K562 (cell line): ENCODE measurements around the gene TEX50. TPM values are rescaled to one million over a fixed set of nuclear protein-coding genes. Genes with fewer than 3 reads are reported as not detected.

Source experiments
- GATA2 ChIP-seq: sonication (generic); formaldehyde crosslinking; IDR thresholded peaks from 2 replicates; pipeline ENCODE4 v1.4.0; 2020; ENCODE audit warnings: mild to moderate bottlenecking, missing genetic modification reagents
- KLF10 ChIP-seq: fragments of 250-450 bp; sonication (Bioruptor Pico); IDR thresholded peaks from 2 replicates; pipeline ENCODE4 v1.6.1; 2021; ENCODE audit warnings: matching md5 sums
- MGA ChIP-seq: fragments of 450-650 bp; IDR thresholded peaks from 2 replicates; pipeline ENCODE4 v1.6.1; 2016; ENCODE audit warnings: mild to moderate bottlenecking, moderate library complexity
- MITF ChIP-seq: IDR thresholded peaks from 2 replicates; pipeline ENCODE4 v1.6.1; 2014; ENCODE audit warnings: antibody characterized with exemption
- MYC ChIP-seq, 2 experiments: fragments of 250-450 bp in 1 of 2; sonication (Bioruptor Pico) in 1 of 2; IDR thresholded peaks; 2 replicates each; pipeline versions ENCODE4 v1.5.1 to v1.6.1; 2012 to 2021; ENCODE audit warnings: low read depth in 2 of 2, borderline replicate concordance in 1 of 2, improper control_type of control experiment in 1 of 2, low read length in 1 of 2, mild to moderate bottlenecking in 1 of 2, moderate library complexity in 1 of 2
- POLR3G ChIP-seq: IDR thresholded peaks from 2 replicates; pipeline ENCODE4 v1.6.1; 2011; ENCODE audit not compliant: insufficient read length, insufficient replicate concordance; ENCODE audit errors: extremely low read depth
- RFX5 ChIP-seq: IDR thresholded peaks from 2 replicates; pipeline ENCODE4 v1.6.1; 2011; ENCODE audit warnings: low read depth, mild to moderate bottlenecking, improper control_type of control experiment, low read length
- SMARCA4 ChIP-seq: fragments of 450-650 bp; IDR thresholded peaks from 2 replicates; pipeline ENCODE4 v1.6.1; 2016
- SOX6 ChIP-seq: fragments of 450-650 bp; IDR thresholded peaks from 2 replicates; pipeline ENCODE4 v1.6.1; 2014; ENCODE audit warnings: mild to moderate bottlenecking
- TRIM24 ChIP-seq, 2 experiments: fragments of 450-650 bp; IDR thresholded peaks; 2 replicates each; pipeline ENCODE4 v1.6.1; 2016
- XRCC4 ChIP-seq: IDR thresholded peaks from one replicate; pipeline ENCODE4 v1.6.1; 2011; ENCODE audit not compliant: insufficient read depth, insufficient read length; ENCODE audit errors: extremely low read depth
- ZFP30 ChIP-seq: fragments of 250-450 bp; sonication (Bioruptor Pico); IDR thresholded peaks from 2 replicates; pipeline ENCODE4 v1.8.0; 2022; ENCODE audit warnings: moderate library complexity, mild to moderate bottlenecking, inconsistent platforms, borderline replicate concordance
- ZNF263 ChIP-seq: sonication (generic); formaldehyde crosslinking; IDR thresholded peaks from 2 replicates; pipeline ENCODE4 v1.8.0; 2022; ENCODE audit warnings: mild to moderate bottlenecking, missing genetic modification reagents, borderline replicate concordance
- ZNF395 ChIP-seq: fragments of 200-800 bp; sonication (Bioruptor generic); IDR thresholded peaks from 2 replicates; pipeline ENCODE4 v1.6.1; 2017; ENCODE audit warnings: missing genetic modification characterization, missing compliant biosample characterization
- polyA plus RNA-seq, 8 experiments: library from polyadenylated mRNA; depleted of rRNA in 4 of 8; stranded (reverse) in 5 of 8; unstranded in 3 of 8; fragments of >200 nt; fragmentation: Nextera tagmentation in 2 of 8; fragmentation: Illumina TruSeq in 1 of 8; extraction: Ambion mirVana in 2 of 8; extraction: Trizol in 1 of 8; gene quantifications; 2 replicates each; pipeline versions ENCODE4 v1.2.1 to v1.2.3, GENCODE V29; 2011 to 2014; ENCODE audit warnings: inconsistent platforms in 1 of 8, missing spikeins in 1 of 8
- total RNA-seq, 7 experiments: library from RNA; depleted of rRNA in 6 of 7; stranded (reverse); fragments of >200 nt in 6 of 7; fragmentation: Illumina TruSeq in 2 of 7; extraction: Trizol in 2 of 7; gene quantifications; 2 replicates each; pipeline versions ENCODE4 v1.2.1 to v1.2.3, GENCODE V29; 2011 to 2021; ENCODE audit warnings: low replicate concordance in 1 of 7

TEX50 gene
- total and polyA plus RNA-seq, 9 of the 15 experiments (the other 6 are each of a cell fraction or from before 2014, with no cell fraction given): not detected

DNA sequence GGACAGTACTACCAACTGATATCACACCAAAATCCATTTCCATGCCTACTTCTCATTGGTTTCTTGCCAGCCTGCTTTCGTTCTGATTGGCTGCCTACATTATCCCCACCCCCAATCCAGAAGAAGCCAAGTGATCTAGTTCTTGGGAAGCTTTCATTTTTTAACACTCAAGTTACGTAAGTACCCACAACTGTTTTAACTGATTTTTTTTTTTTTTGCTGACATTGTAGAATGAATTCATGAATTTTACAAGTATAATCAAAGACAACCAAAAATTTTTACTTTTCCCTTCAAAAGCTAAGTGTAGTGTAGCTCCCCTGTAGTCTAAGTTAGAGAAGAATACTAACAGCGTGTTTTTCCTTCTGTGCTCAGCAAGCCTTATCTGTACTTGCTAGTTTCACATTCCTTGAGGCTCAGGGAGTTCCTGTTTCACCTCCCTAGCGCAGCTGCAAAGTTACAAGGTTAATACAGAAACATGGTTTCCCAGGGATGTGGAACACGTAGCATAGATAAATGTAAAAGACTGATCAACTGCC lies 32.0 kb upstream of the TEX50 start, which contains the start of gene SLC9C2 (continued):
- peak; percentile 83 for TF ChIP-seq MGA
- TF ChIP-seq TRIM24 (IDR thresholded peaks at IDR 0.05): 0 out of 4 replicates have a peak, but pooled peaks of 1 of the 2 experiments have one; percentile 22
- peak; percentile 45; the same call in 1 of the 2 replicates for TF ChIP-seq SMARCA4
- TF ChIP-seq KLF10 (CRISPR knock-in tag): no peak
- peak; percentile 35; the same call in 1 of the 2 replicates for TF ChIP-seq SOX6
- no peak for TF ChIP-seq MITF
- TF ChIP-seq MYC (IDR thresholded peaks at IDR 0.05; ENCODE audit: low read depth, low read length): 0 out of 2 replicates have a peak, but pooled peaks have one; percentile 49
- no peak for TF ChIP-seq MYC (CRISPR knock-in tag; IDR thresholded peaks at IDR 0.05; ENCODE audit: borderline replicate concordance, low read depth)
- TF ChIP-seq ZNF263: no peak
- no peak for TF ChIP-seq XRCC4
- TF ChIP-seq GATA2: no peak
- TF ChIP-seq ZFP30 (CRISPR knock-in tag): no peak
- TF ChIP-seq POLR3G: no peak
- TF ChIP-seq RFX5: no peak
- TF ChIP-seq ZNF395 (CRISPR knock-in tag): 0 out of 2 replicates have a peak, but pooled peaks have one; percentile 60
